Measurements from ENCODE around the gene MT3.

GRCh38 chr16:56631832-56632155 lies 42.5 kb downstream of the MT3 start:
- TF ChIP-seq EZH2 (IDR thresholded peaks at IDR 0.05; ENCODE audit: insufficient read depth, poor library complexity, severe bottlenecking) (no peak), EZH2phosphoT487 (IDR thresholded peaks at IDR 0.05; ENCODE audit: insufficient read depth, low read depth) (no peak)

All from GM23248 (cell line).